OCI-LY3 (cell line): ENCODE data around the gene RNU2-1.
A peak's percentile ranks its signal among the peaks of the same experiment; 100 is the strongest.
"Not testable (repeated sequence)": the region's sequence is repeated elsewhere in the genome, so short reads cannot be mapped to it uniquely, and the experiment has no call there.

Experiments
- H2AFZ ChIP-seq: fragments of 200-600, 300-600 bp; shearing (Covaris generic); 2 replicates; pipeline ENCODE4 v1.6.0; 2014; ENCODE audit warnings: antibody characterized with exemption, low read depth, low read length
- H3K27ac ChIP-seq: fragments of 200-600, 300-600 bp; sonication (generic); 2 replicates; pipeline ENCODE4 v1.5.1; 2014; ENCODE audit warnings: mild to moderate bottlenecking, low read length, moderate library complexity, mixed read lengths
- H3K27me3 ChIP-seq: fragments of 200-600, 300-600 bp; sonication (generic); 2 replicates; pipeline ENCODE4 v1.6.1; 2014; ENCODE audit warnings: low read depth, low read length, mixed read lengths
- H3K36me3 ChIP-seq: fragments of 200-600, 300-600 bp; sonication (generic); replicated peaks from 2 replicates; pipeline ENCODE3; 2014; ENCODE audit warnings: low read depth, low read length, mixed read lengths
- H3K4me1 ChIP-seq: fragments of 300-600, 200-600 bp; sonication (generic); 2 replicates; pipeline ENCODE4 v1.6.1; 2014; ENCODE audit warnings: low read length, mixed read lengths
- H3K4me2 ChIP-seq: fragments of 200-600, 300-600 bp; sonication (generic); 2 replicates; pipeline ENCODE4 v1.6.1; 2014; ENCODE audit warnings: low read length, mixed read lengths
- H3K4me3 ChIP-seq: fragments of 300-600, 200-600 bp; sonication (generic); 2 replicates; pipeline ENCODE4 v1.5.1; 2014; ENCODE audit warnings: antibody characterized with exemption, mild to moderate bottlenecking, low read length, moderate library complexity
- H3K79me2 ChIP-seq: fragments of 300-600, 200-600 bp; shearing (Covaris generic); 2 replicates; pipeline ENCODE4 v1.6.1; 2014; ENCODE audit warnings: mild to moderate bottlenecking, low read length, mixed read lengths
- H3K9ac ChIP-seq: fragments of 300-600, 200-600 bp; shearing (Covaris generic); 2 replicates; pipeline ENCODE4 v1.6.0; 2014; ENCODE audit warnings: mild to moderate bottlenecking, low read length, moderate library complexity
- H3K9me3 ChIP-seq: fragments of 200-600, 300-600 bp; shearing (Covaris generic); 2 replicates; pipeline ENCODE4 v1.6.1; 2014; ENCODE audit warnings: low read length, mixed read lengths; ENCODE audit not compliant: insufficient read depth
- H4K20me1 ChIP-seq: fragments of 200-600, 300-600 bp; sonication (generic); 2 replicates; pipeline ENCODE4 v1.6.1; 2016; ENCODE audit warnings: low read length, mixed read lengths; ENCODE audit not compliant: insufficient read depth
- CTCF ChIP-seq: fragments of 200-600, 300-600 bp; sonication (generic); IDR thresholded peaks from 2 replicates; pipeline ENCODE4 v1.5.1; 2014; ENCODE audit warnings: antibody characterized with exemption, low read length, low read depth
- EZH2phosphoT487 ChIP-seq: fragments of 200-600 bp; shearing (Covaris generic); IDR thresholded peaks from 2 replicates; pipeline ENCODE4 v1.6.1; 2018; ENCODE audit warnings: antibody characterized with exemption, mixed run types, low read depth

The RNU2-1 gene

GRCh38 chr17:43212641-43213490, 20.9 kb downstream of the RNU2-1 start:
- H3K79me2 ChIP-seq, result peaks cover 11% of the 10 kb centered on the region; the same call in 1 of the 2 replicates
- H2AFZ ChIP-seq, result no peak overlapping the region
- H3K9me3 ChIP-seq, result no peaks in the 10 kb centered on the region
- peak overlapping the region; percentile 88 for H3K4me2 ChIP-seq
- peaks cover 28% of the 10 kb centered on the region for H3K36me3 ChIP-seq
- H3K4me1 ChIP-seq, result peaks cover 20% of the 10 kb centered on the region
- H3K27ac ChIP-seq, result peak overlapping the region; percentile 79
- H3K27me3 ChIP-seq, result no peaks in the 10 kb centered on the region
- no peaks in the 10 kb centered on the region for H4K20me1 ChIP-seq
- peak overlapping the region; percentile 96 for H3K9ac ChIP-seq
- TF ChIP-seq CTCF, result no peak
- no peak for TF ChIP-seq EZH2phosphoT487
- peak overlapping the region; percentile 90 for H3K4me3 ChIP-seq

GRCh38 chr17:43211480-43212402, 22.0 kb downstream of the RNU2-1 start, which contains the start of gene TMEM106A:
TSS of gene TMEM106A (plus strand) at chr17:43211875. CDS start at chr17:43213042, 1,167 bp downstream.
- Histone ChIP-seq H3K4me1 (peaks cover 20% of the 10 kb centered on the region), H3K4me2 (peak within 1 kb of the TSS; percentile 89), H2AFZ (peak within 1 kb of the TSS; percentile 80), H3K9me3 (no peaks in the 10 kb centered on the region), H3K27me3 (no peaks in the 10 kb centered on the region), H3K9ac (peak within 1 kb of the TSS; percentile 96), H3K36me3 (peaks cover 27% of the 10 kb centered on the region), H3K27ac (peak within 1 kb of the TSS; percentile 79), H3K4me3 (peak within 1 kb of the TSS; percentile 90), H4K20me1 (no peaks in the 10 kb centered on the region), H3K79me2 (peaks cover 11% of the 10 kb centered on the region; the same call in 1 of the 2 replicates)
- TF ChIP-seq CTCF (peak; percentile 23), EZH2phosphoT487 (no peak)

GRCh38 chr17:43211123-43211479, 22.7 kb downstream of the RNU2-1 start:
- Histone ChIP-seq H3K4me1 (peaks cover 20% of the 10 kb centered on the region), H3K27me3 (no peaks in the 10 kb centered on the region), H3K4me3 (peak overlapping the region; percentile 90), H4K20me1 (no peaks in the 10 kb centered on the region), H3K27ac (peak overlapping the region; percentile 71), H3K4me2 (peak overlapping the region; percentile 89), H3K9me3 (no peaks in the 10 kb centered on the region), H3K79me2 (peaks cover 11% of the 10 kb centered on the region; the same call in 1 of the 2 replicates), H3K36me3 (peaks cover 20% of the 10 kb centered on the region), H2AFZ (peak overlapping the region; percentile 80), H3K9ac (peak overlapping the region; percentile 96)
- TF ChIP-seq EZH2phosphoT487, result no peak

GRCh38 chr17:43210576-43210975, 23.2 kb downstream of the RNU2-1 start:
- H3K27ac ChIP-seq, result peak overlapping the region; percentile 71

GRCh38 chr17:43203013-43203412, 30.8 kb downstream of the RNU2-1 start:
- H3K79me2 ChIP-seq, H3K9ac ChIP-seq, H3K27me3 ChIP-seq, H3K4me3 ChIP-seq, H3K4me1 ChIP-seq, H3K27ac ChIP-seq, H3K9me3 ChIP-seq, H3K4me2 ChIP-seq, H4K20me1 ChIP-seq, H2AFZ ChIP-seq: not testable (repeated sequence)
- peaks cover 27% of the 10 kb centered on the region for H3K36me3 ChIP-seq

More at GRCh38 chr17:43210576-43210975, 23.2 kb downstream of the RNU2-1 start:
- TF ChIP-seq EZH2phosphoT487, result no peak
- no peak for TF ChIP-seq CTCF
- H2AFZ ChIP-seq, result peak overlapping the region; percentile 80; the same call in 1 of the 2 replicates
- no peaks in the 10 kb centered on the region for H3K9me3 ChIP-seq
- peak overlapping the region; percentile 89 for H3K4me2 ChIP-seq
- peak overlapping the region; percentile 90 for H3K4me3 ChIP-seq
- peaks cover 20% of the 10 kb centered on the region for H3K4me1 ChIP-seq
- peaks cover 17% of the 10 kb centered on the region for H3K36me3 ChIP-seq
- H3K79me2 ChIP-seq, result peaks cover 11% of the 10 kb centered on the region; the same call in 1 of the 2 replicates
- H4K20me1 ChIP-seq, result no peaks in the 10 kb centered on the region
- no peaks in the 10 kb centered on the region for H3K27me3 ChIP-seq
- peak overlapping the region; percentile 96 for H3K9ac ChIP-seq
